Suppressor macrophage (primary cell): ENCODE results near the gene KRT7.

Experiments used
- DNase-seq, 4 experiments: peaks; one replicate each; pipeline ENCODE4 v3.0.0-alpha.2; 2020 to 2022

The KRT7 gene

DNA sequence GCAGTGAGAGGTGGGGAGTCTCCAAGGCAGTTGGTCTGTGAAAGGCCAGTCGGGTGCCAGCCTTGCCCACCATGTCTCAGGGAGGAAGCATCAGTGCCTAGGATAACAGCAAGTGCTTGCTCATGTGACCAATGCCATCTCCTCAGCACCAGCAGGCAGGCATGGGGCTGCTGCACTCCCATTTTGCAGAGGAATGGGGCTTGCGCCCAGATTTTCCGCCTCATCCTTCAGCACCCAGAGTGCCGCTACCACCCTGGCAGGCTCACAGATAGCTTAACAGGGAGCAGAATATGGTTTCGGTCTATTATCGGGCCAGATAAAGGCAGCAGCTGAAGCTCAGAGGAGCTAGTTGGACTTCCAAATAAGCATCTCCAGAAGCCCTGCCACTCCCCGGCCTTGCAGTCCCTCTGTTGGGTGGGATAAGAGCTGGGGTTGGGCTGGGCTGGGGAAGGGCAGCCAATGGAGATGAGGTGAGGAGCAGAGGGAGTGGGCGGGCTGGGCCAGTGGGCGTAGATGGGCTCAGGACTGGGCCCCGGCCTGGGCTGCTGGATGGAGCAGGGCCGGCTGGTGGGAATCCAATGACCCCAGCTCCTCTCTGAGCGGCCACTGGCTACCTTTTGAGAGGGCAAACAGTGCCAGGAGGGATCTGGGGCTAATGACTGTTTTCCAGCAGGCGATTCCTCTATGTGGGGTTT, 32.8 kb upstream of the KRT7 start:
- DNase-seq, result no peak

DNA sequence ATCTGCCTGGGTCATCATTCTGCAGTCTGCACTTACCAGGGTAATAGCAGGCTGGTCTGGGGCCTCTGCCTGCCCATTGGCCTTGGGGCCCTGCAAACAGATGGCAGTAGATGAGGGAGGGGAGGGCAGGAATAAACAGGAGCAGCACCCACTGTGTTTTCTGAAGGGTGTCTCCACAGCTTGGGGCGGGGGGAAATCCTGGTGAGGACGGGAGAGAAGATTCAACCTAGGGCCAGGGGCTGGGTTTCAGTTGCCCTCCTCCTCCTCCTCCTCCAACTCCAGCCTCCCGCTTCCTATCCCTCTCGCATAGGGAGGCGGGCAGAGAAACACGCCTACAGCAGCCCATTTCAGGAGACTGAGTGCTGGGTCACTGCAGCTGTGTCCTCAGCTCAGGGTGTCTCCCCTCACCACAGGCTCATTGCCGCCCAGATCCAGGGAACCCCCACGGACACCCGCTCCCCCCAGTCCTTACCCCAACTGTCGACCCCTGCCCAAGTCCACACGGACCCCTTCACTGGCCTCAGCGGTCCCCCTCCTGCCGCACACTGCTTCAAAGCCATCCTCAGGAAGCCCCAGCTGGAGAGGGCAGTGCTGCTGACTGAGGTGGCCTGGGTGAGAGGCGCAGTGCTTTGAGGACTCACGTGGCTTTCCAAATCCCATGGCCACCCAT, 32.1 kb upstream of the KRT7 start:
- no peak for DNase-seq

GRCh38 chr12:52201451-52201839, 31.6 kb upstream of the KRT7 start:
- no peak for DNase-seq

DNA sequence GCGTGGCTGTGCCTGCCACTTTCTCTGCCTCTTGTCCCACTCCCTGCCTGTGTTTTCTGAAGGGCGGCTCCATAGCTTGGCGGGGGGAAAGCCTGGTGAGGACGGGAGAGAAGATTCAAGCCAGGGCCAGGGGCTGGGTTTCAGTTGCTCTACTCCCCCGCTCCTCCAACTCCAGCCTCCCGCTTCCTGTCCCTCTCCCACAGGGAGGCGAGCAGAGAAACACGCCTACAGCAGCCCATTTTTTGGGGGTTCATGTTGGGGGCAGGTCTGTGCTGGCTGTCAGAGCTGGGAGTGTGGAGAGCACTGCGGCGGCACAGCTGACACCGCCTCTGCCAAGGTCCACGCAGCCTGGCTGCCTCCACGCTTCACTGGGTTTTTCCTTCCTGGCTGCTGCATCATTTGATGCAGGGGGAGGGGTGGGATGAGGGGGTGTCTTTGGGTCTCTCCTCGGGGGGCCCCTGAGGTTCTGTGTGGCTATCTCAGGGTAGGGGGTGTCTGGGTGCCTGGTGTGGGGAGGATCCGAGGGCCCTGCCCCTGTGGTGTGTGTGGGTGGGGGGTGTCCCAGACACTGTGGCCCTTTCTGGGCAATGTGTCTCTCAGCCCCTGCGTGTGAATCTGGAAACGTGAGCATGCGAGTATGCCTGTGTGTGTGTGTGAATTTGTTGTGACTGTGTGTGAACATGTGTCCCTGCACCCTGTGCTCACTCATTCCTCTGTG, 30.5 kb upstream of the KRT7 start:
- peak in 2 of 4 experiments; percentile 23 to 32 for DNase-seq

DNA sequence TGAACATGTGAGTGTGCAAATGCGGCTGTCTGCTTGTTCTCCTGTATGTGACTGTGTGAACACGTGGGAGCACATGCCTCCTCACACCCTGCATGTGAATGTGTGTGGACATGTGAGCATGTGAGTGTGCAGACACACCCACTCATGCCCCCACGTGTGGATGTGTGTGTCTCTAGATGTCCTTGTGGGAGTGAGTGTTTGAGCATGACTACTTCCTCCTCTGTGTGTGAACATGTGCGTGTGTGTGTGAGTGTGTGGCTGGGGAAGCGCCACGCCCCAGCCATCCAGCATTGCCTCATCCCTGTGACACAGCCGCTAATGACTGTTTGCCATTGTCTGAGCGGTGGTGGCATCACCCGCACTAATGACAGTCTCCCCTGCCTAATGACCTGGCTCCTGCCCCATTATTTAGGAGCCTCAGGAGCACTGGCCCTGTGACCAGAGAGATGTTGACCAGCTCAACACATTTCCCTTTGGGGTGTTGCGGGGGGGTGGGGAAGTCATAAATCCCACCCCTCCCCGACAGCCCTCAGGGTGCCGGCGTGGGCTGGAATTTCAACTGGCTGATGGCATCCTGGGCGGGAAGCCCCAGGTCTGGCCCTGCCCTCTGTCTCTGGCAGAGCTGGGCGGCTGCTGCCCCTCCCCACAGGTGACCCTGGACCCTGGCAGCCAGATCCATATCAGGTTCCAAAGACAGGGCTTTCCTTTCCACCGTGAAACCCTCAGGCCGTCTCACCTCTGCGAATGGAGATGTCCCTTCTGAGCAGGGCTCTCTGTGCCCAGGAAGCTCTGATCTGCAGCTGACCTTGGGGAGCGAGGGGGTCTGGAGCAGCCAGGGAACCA, 29.7 kb upstream of the KRT7 start:
- peak; percentile 93 to 97 (median 95) for DNase-seq

DNA sequence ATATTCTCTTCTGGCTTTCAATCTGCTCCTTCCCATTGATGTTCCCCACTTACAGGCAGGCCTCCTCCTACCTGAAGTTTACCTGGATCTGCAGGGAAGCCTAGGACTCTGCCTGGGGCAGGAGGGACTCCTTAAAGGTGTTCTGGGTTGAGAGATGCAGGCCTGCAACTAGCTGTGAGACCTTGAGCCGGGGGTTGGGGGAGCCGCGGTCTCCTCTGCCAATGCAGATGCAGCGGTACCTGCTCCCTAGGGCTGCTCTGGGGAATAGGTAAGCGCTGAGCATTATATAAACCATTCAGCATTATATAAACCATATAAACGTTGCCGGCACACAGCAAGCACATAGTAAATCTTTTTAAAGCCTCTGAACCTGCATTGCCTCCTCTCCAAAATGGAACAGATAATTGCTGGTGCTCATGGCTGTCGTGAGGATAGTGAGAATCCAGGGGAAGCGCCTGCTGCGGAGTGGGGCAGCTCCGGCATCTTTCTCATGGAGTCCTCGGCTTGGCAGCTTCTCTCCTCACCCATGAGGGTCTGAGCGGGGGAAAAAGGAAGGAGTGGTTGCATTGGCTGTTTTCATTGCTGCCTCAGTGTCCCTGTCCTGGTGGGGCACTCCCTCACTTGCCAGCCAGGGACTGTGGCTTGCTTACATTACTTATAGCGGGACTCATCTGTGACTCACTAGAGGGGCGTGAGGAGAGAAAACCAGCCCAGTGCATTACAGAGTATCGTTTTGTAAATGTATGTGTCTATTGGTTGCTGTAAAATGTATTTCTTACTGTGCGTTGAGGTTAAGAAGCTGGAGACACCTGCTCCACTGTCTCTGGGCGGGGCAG, 28.7 kb upstream of the KRT7 start:
- no peak for DNase-seq

GRCh38 chr12:52204931-52205505, 28.0 kb upstream of the KRT7 start:
- DNase-seq, result peak in 1 of 4 experiments; percentile 34

DNA sequence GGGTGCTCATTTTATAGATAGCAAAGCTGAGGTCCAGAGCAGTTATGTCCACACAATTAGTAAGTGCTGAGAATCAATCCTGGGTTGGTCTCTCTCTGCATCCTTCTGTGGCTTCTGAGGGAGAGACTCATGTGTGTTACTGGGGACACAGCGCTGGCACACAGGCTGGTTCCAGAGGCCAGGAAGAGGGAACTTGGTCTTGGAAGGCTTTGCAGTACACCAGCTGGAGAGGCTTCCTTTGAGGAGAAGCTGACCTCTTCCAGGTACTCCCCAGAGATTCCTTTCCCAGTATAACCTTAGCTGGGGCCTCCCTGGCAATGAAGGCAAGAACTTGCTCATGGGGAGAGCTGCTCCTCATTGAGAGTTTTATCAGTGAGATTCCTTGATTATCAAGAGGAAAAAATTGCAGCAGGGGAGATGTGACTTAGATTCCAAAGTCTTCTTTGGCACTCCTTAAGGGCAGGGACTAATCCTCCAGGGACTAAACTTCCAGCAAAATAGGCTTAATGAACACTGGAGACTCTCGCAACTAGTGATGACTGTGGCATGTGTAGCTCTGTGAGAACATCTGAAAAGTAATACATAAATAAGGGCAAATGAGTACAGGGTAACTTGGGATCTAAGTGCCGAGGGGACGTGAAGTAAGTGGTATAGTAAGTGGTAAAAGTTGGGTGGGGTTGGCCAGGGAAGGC, 27.3 kb upstream of the KRT7 start:
- DNase-seq, result no peak

GRCh38 chr12:52206304-52207040, 26.6 kb upstream of the KRT7 start:
- DNase-seq, result no peak

- no peak for DNase-seq
Measured at GRCh38 chr12:52207106-52207505, 25.9 kb upstream of the KRT7 start.

- DNase-seq, result peak in 3 of 4 experiments; percentile 57 to 60 (median 57)
Measured at GRCh38 chr12:52207895-52208294, 25.1 kb upstream of the KRT7 start.

GRCh38 chr12:52208424-52209165, 24.4 kb upstream of the KRT7 start:
- DNase-seq, result no peak

DNA sequence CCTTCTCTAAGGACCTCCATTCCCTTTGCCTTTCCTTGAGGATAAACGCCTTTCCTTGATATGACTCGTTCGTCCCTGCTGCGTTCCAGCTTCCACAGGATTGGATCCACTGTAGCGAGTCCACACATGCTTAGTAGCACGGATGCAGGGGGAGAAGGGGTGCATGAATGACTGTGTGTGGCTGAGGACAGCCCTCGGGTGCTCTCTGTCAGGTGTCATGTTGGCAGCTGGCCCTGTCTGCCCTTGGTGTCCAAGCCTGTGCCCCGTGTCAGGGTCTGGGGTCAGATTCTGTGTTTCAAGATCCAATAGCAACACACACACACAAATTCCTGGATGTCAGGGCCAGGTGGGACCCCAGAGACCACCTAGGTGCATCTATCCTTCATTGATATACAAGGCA, 23.7 kb upstream of the KRT7 start:
- DNase-seq, result no peak

- DNase-seq, result peak; percentile 58 to 69 (median 60)
Measured at GRCh38 chr12:52210186-52210924, 22.7 kb upstream of the KRT7 start.

- DNase-seq, result no peak
Measured at GRCh38 chr12:52210925-52211650, 22.0 kb upstream of the KRT7 start.

GRCh38 chr12:52211716-52212585, 21.1 kb upstream of the KRT7 start:
- DNase-seq, result no peak
